HEK293 (cell line): Measurements from ENCODE around the gene OPN4.

Source experiments
- CTCF ChIA-PET: fragments of 350-600 bp; formaldehyde crosslinking; extraction: SDS; loops from one replicate; lab custom pipeline; 2021; ENCODE audit warnings: antibody characterized with exemption; lab: Yijun Ruan, JAX
- POLR2A ChIA-PET: fragments of 300-600 bp; formaldehyde crosslinking; extraction: SDS; loops from one replicate; lab custom pipeline; 2020; ENCODE audit warnings: antibody characterized with exemption, inconsistent platforms; lab: Yijun Ruan, JAX
- H3K27ac ChIP-seq: fragments of 200-500 bp; sonication (Bioruptor generic); 2 replicates; pipeline ENCODE4 v1.5.1; 2014; ENCODE audit warnings: low read depth, low read length, control low read depth, inconsistent platforms; ENCODE audit errors: extremely low read depth
- H3K36me3 ChIP-seq, 2 experiments: fragments of 200-500 bp in 1 of 2; sonication (Bioruptor generic) in 1 of 2; 1 replicate in 1 of 2; 2 replicates in 1 of 2; pipeline ENCODE4 v1.5.1; 2014 to 2017; ENCODE audit warnings: inconsistent platforms in 2 of 2, low read length in 2 of 2; ENCODE audit not compliant: control insufficient read depth in 2 of 2, insufficient read depth in 1 of 2
- H3K4me1 ChIP-seq: fragments of 200-500 bp; sonication (Bioruptor generic); 2 replicates; pipeline ENCODE4 v1.5.1; 2014; ENCODE audit warnings: mild to moderate bottlenecking, low read length, inconsistent platforms; ENCODE audit not compliant: control insufficient read depth, insufficient read depth
- H3K4me3 ChIP-seq: 2 replicates; pipeline ENCODE4 v1.5.1; 2011; ENCODE audit warnings: low read depth, mild to moderate bottlenecking, control low read depth, low read length, moderate library complexity
- H3K9me3 ChIP-seq: fragments of 200-500 bp; sonication (Bioruptor generic); 2 replicates; pipeline ENCODE4 v1.5.1; 2014; ENCODE audit warnings: low read depth, low read length, inconsistent platforms; ENCODE audit not compliant: control insufficient read depth, insufficient read depth
- BCL11B ChIP-seq: fragments of 450-650 bp; formaldehyde crosslinking; IDR thresholded peaks from 2 replicates; pipeline ENCODE4 v1.5.1; 2016; ENCODE audit warnings: low read depth, missing biosample characterization, missing genetic modification characterization
- CTCF ChIP-seq: fragments of 450-650 bp; formaldehyde crosslinking; IDR thresholded peaks from 2 replicates; pipeline ENCODE4 v1.5.1; 2016; ENCODE audit warnings: missing biosample characterization, missing genetic modification characterization
- GLI4 ChIP-seq: fragments of 450-650 bp; formaldehyde crosslinking; IDR thresholded peaks from 2 replicates; pipeline ENCODE4 v1.5.1; 2016; ENCODE audit warnings: missing biosample characterization, missing genetic modification characterization
- GLIS1 ChIP-seq: fragments of 450-650 bp; formaldehyde crosslinking; IDR thresholded peaks from 2 replicates; pipeline ENCODE4 v1.5.1; 2016; ENCODE audit warnings: missing biosample characterization, missing genetic modification characterization
- GLIS2 ChIP-seq: fragments of 450-650 bp; formaldehyde crosslinking; IDR thresholded peaks from 2 replicates; pipeline ENCODE4 v1.5.1; 2016; ENCODE audit warnings: missing biosample characterization, missing genetic modification characterization
- HOXA7 ChIP-seq: sonication (generic); formaldehyde crosslinking; IDR thresholded peaks from 2 replicates; pipeline ENCODE4 v1.8.1; 2022; ENCODE audit warnings: missing genetic modification reagents, borderline replicate concordance
- KLF1 ChIP-seq: fragments of 450-650 bp; formaldehyde crosslinking; IDR thresholded peaks from 2 replicates; pipeline ENCODE4 v1.5.1; 2016; ENCODE audit warnings: missing biosample characterization, missing genetic modification characterization
- KLF7 ChIP-seq: fragments of 450-650 bp; formaldehyde crosslinking; IDR thresholded peaks from 2 replicates; pipeline ENCODE4 v1.5.1; 2016; ENCODE audit warnings: missing biosample characterization, missing genetic modification characterization, borderline replicate concordance
- PRDM2 ChIP-seq: fragments of 450-650 bp; formaldehyde crosslinking; IDR thresholded peaks from 2 replicates; pipeline ENCODE4 v1.5.1; 2016; ENCODE audit warnings: missing biosample characterization, missing genetic modification characterization, borderline replicate concordance
- SP7 ChIP-seq: fragments of 450-650 bp; formaldehyde crosslinking; IDR thresholded peaks from 2 replicates; pipeline ENCODE4 v1.5.1; 2016; ENCODE audit warnings: missing biosample characterization, missing genetic modification characterization
- ZBTB17 ChIP-seq: fragments of 450-650 bp; formaldehyde crosslinking; IDR thresholded peaks from 2 replicates; pipeline ENCODE4 v1.5.1; 2016; ENCODE audit warnings: missing biosample characterization, missing genetic modification characterization
- ZFP3 ChIP-seq: fragments of 450-650 bp; formaldehyde crosslinking; IDR thresholded peaks from 2 replicates; pipeline ENCODE4 v1.5.1; 2016; ENCODE audit warnings: low read depth, missing biosample characterization, missing genetic modification characterization
- ZFP69B ChIP-seq: fragments of 450-650 bp; formaldehyde crosslinking; IDR thresholded peaks from 2 replicates; pipeline ENCODE4 v1.5.1; 2016; ENCODE audit warnings: missing biosample characterization, missing genetic modification characterization
- ZNF114 ChIP-seq: fragments of 450-650 bp; formaldehyde crosslinking; IDR thresholded peaks from 2 replicates; pipeline ENCODE4 v1.5.0; 2017; ENCODE audit warnings: missing biosample characterization, missing genetic modification characterization
- ZNF155 ChIP-seq: fragments of 450-650 bp; formaldehyde crosslinking; IDR thresholded peaks from 2 replicates; pipeline ENCODE4 v1.5.1; 2016; ENCODE audit warnings: missing biosample characterization, missing genetic modification characterization
- ZNF202 ChIP-seq: fragments of 450-650 bp; formaldehyde crosslinking; IDR thresholded peaks from 2 replicates; pipeline ENCODE4 v1.5.1; 2016; ENCODE audit warnings: missing biosample characterization, missing genetic modification characterization, borderline replicate concordance
- ZNF214 ChIP-seq: fragments of 450-650 bp; formaldehyde crosslinking; IDR thresholded peaks from 2 replicates; pipeline ENCODE4 v1.5.1; 2017; ENCODE audit warnings: missing biosample characterization, mild to moderate bottlenecking, missing genetic modification characterization, borderline replicate concordance
- ZNF302 ChIP-seq: fragments of 450-650 bp; formaldehyde crosslinking; IDR thresholded peaks from 2 replicates; pipeline ENCODE4 v1.5.1; 2016; ENCODE audit warnings: missing biosample characterization, missing genetic modification characterization, low read depth
- ZNF324 ChIP-seq: fragments of 450-650 bp; formaldehyde crosslinking; IDR thresholded peaks from 2 replicates; pipeline ENCODE4 v1.5.1; 2016; ENCODE audit warnings: missing biosample characterization, missing genetic modification characterization
- ZNF366 ChIP-seq: fragments of 450-650 bp; formaldehyde crosslinking; conservative IDR thresholded peaks from 2 replicates; pipeline ENCODE4 v1.5.1; 2016; ENCODE audit warnings: missing biosample characterization, missing genetic modification characterization
- ZNF426 ChIP-seq: fragments of 450-650 bp; formaldehyde crosslinking; IDR thresholded peaks from 2 replicates; pipeline ENCODE4 v1.5.1; 2017; ENCODE audit warnings: missing biosample characterization, missing genetic modification characterization, mild to moderate bottlenecking, inconsistent platforms, moderate library complexity
- ZNF501 ChIP-seq: fragments of 450-650 bp; formaldehyde crosslinking; IDR thresholded peaks from 2 replicates; pipeline ENCODE4 v1.5.1; 2016; ENCODE audit warnings: missing biosample characterization, missing genetic modification characterization
- ZNF530 ChIP-seq: fragments of 450-650 bp; formaldehyde crosslinking; IDR thresholded peaks from 2 replicates; pipeline ENCODE4 v1.5.1; 2016; ENCODE audit warnings: low read depth, missing biosample characterization, missing genetic modification characterization
- ZNF544 ChIP-seq: fragments of 450-650 bp; formaldehyde crosslinking; IDR thresholded peaks from 2 replicates; pipeline ENCODE4 v1.5.0; 2017; ENCODE audit warnings: missing biosample characterization, missing genetic modification characterization
- ZNF555 ChIP-seq: fragments of 450-650 bp; formaldehyde crosslinking; conservative IDR thresholded peaks from 2 replicates; pipeline ENCODE4 v1.5.1; 2017; ENCODE audit warnings: missing biosample characterization, mild to moderate bottlenecking, missing genetic modification characterization, inconsistent platforms
- ZNF560 ChIP-seq: fragments of 450-650 bp; formaldehyde crosslinking; IDR thresholded peaks from 2 replicates; pipeline ENCODE4 v1.5.1; 2017; ENCODE audit warnings: missing biosample characterization, missing genetic modification characterization, borderline replicate concordance
- ZNF600 ChIP-seq: fragments of 450-650 bp; formaldehyde crosslinking; IDR thresholded peaks from 2 replicates; pipeline ENCODE4 v1.5.1; 2016; ENCODE audit warnings: missing biosample characterization, missing genetic modification characterization
- ZNF624 ChIP-seq: fragments of 450-650 bp; formaldehyde crosslinking; IDR thresholded peaks from 2 replicates; pipeline ENCODE4 v1.5.1; 2017; ENCODE audit warnings: missing biosample characterization, missing genetic modification characterization
- ZNF654 ChIP-seq: fragments of 450-650 bp; formaldehyde crosslinking; IDR thresholded peaks from 2 replicates; pipeline ENCODE4 v1.5.1; 2016; ENCODE audit warnings: low read depth, missing biosample characterization, missing genetic modification characterization
- ZNF704 ChIP-seq: fragments of 450-650 bp; formaldehyde crosslinking; IDR thresholded peaks from 2 replicates; pipeline ENCODE4 v1.5.1; 2016; ENCODE audit warnings: missing biosample characterization, missing genetic modification characterization
- ZNF785 ChIP-seq: fragments of 450-650 bp; formaldehyde crosslinking; IDR thresholded peaks from 2 replicates; pipeline ENCODE4 v1.5.1; 2016; ENCODE audit warnings: missing biosample characterization, missing genetic modification characterization
- ZNF843 ChIP-seq: fragments of 450-650 bp; formaldehyde crosslinking; IDR thresholded peaks from 2 replicates; pipeline ENCODE4 v1.5.1; 2016; ENCODE audit warnings: missing biosample characterization, missing genetic modification characterization

The OPN4 gene

DNA sequence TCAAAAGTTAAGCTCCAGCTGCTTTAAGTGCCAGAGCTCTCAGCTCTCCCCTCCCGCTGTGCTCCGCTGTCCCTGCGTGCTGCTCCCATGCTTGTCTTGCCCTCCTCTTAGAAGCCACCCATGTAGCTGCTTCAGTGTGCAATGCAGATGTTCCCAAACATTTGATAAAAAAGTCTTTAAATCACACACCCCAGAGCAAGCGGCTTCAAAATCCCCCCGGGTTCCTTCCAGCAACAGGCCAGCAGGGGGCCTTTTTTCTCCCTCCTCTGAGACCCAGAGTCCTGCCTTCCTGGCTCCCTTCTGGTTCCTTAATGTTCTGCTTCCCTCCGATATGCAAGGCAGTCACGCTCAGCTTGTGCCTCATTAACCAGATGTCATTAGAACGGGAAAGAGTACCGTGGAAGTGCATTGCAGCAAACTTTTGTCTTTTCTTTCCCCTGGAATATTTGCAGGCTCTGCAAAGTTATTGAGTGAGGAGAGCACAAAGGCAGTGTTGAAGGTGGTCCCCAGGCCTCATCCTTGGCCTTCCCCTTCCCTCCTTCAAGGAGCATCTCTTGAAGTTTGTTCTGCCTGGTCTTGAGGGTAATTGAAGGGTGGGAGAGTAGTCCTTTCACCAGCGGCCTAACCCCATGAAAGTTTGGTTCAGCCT, 39.5 kb downstream of the OPN4 start:
- Histone ChIP-seq H3K27ac (no peak overlapping the region), H3K36me3 (no peaks in the 10 kb centered on the region), H3K4me3 (no peak overlapping the region), H3K4me1 (no peaks in the 10 kb centered on the region), H3K9me3 (no peaks in the 10 kb centered on the region)
- POLR2A ChIA-PET: interaction anchor here (1.1 kb wide), 1 partner anchor 62 kb away, joined by 4 read pairs; the partner anchor contains the start of gene BMPR1A
- CTCF ChIA-PET: interaction anchor here (0.6 to 2.9 kb wide), 23 partner anchors 8 to 753 kb away, joined by 3 to 34 read pairs (median 5); partner anchors contain the start of gene LDB3
- TF ChIP-seq CTCF (tag by site-specific recombination) (peak; percentile 49; the same call in 1 of the 2 replicates), ZNF843 (no peak), ZNF555 (tag by site-specific recombination) (no peak), ZNF324 (tag by site-specific recombination) (no peak), ZNF624 (tag by site-specific recombination) (no peak), GLIS2 (no peak; the same call in 1 of the 2 replicates), PRDM2 (tag by site-specific recombination) (no peak), SP7 (tag by site-specific recombination) (peak; percentile 16; the same call in 1 of the 2 replicates), ZNF654 (tag by site-specific recombination) (peak; percentile 53), ZNF704 (tag by site-specific recombination) (no peak), ZNF114 (tag by site-specific recombination) (no peak), GLI4 (tag by site-specific recombination) (no peak), ZNF530 (tag by site-specific recombination) (no peak), ZFP69B (no peak), ZNF214 (tag by site-specific recombination) (no peak), ZNF302 (tag by site-specific recombination) (no peak), KLF1 (tag by site-specific recombination) (no peak), ZBTB17 (tag by site-specific recombination) (peak; percentile 36; the same call in 1 of the 2 replicates), KLF7 (no peak), GLIS1 (tag by site-specific recombination) (peak; percentile 87), ZNF202 (tag by site-specific recombination) (no peak), ZNF426 (tag by site-specific recombination) (no peak), ZNF785 (tag by site-specific recombination) (no peak), ZNF544 (tag by site-specific recombination) (no peak), ZNF600 (tag by site-specific recombination) (peak; percentile 95), ZNF155 (tag by site-specific recombination) (no peak), ZNF560 (no peak), ZNF501 (tag by site-specific recombination) (no peak), HOXA7 (CRISPR knock-in tag) (no peak), ZFP3 (no peak), BCL11B (tag by site-specific recombination) (no peak), ZNF366 (tag by site-specific recombination) (0 out of 2 replicates have a peak, but pooled peaks have one; percentile 14)
